Measurements from ENCODE around the gene BNIP3.
"Not testable (repeated sequence)": the region's sequence is repeated elsewhere in the genome, so short reads cannot be mapped to it uniquely, and the experiment has no call there.

Gene BNIP3

GRCh38 chr10:131949908-131950307 lies 31.8 kb downstream of the BNIP3 start:
- DNase-seq (ENCODE audit: low spot score) = not testable (repeated sequence)

- no peak for DNase-seq (ENCODE audit: low spot score)
Measured at GRCh38 chr10:131949041-131949862, 32.5 kb downstream of the BNIP3 start.

- DNase-seq (ENCODE audit: low spot score) = no peak
Measured at GRCh38 chr10:131948501-131948900, 33.2 kb downstream of the BNIP3 start.

GRCh38 chr10:131947631-131948347 lies 33.9 kb downstream of the BNIP3 start:
- DNase-seq (ENCODE audit: low spot score) = no peak

GRCh38 chr10:131946880-131947279 lies 34.8 kb downstream of the BNIP3 start:
- DNase-seq (ENCODE audit: low spot score) = no peak

- DNase-seq (ENCODE audit: low spot score) = no peak
Measured at GRCh38 chr10:131946321-131946751, 35.4 kb downstream of the BNIP3 start.

- no peak for DNase-seq (ENCODE audit: low spot score)
Measured at GRCh38 chr10:131944976-131945695, 36.6 kb downstream of the BNIP3 start.

- DNase-seq (ENCODE audit: low spot score) = no peak
Measured at GRCh38 chr10:131944412-131944811, 37.3 kb downstream of the BNIP3 start.

GRCh38 chr10:131943021-131943814 lies 38.5 kb downstream of the BNIP3 start:
- no peak for DNase-seq (ENCODE audit: low spot score)

- DNase-seq (ENCODE audit: low spot score) = no peak
Measured at GRCh38 chr10:131942455-131942854, 39.3 kb downstream of the BNIP3 start.

GRCh38 chr10:131938681-131939080 lies 43.0 kb downstream of the BNIP3 start:
- DNase-seq (ENCODE audit: low spot score) = no peak

- DNase-seq (ENCODE audit: low spot score) = no peak
Measured at GRCh38 chr10:131937836-131938235, 43.9 kb downstream of the BNIP3 start.

GRCh38 chr10:131936736-131937135 lies 45.0 kb downstream of the BNIP3 start:
- DNase-seq (ENCODE audit: low spot score) = no peak

- DNase-seq (ENCODE audit: low spot score) = no peak
Measured at GRCh38 chr10:131936294-131936693, 45.4 kb downstream of the BNIP3 start.

GRCh38 chr10:131935260-131935659 lies 46.5 kb downstream of the BNIP3 start:
- no peak for DNase-seq (ENCODE audit: low spot score)

GRCh38 chr10:131934769-131935168 lies 47.0 kb downstream of the BNIP3 start:
- no peak for DNase-seq (ENCODE audit: low spot score)

- no peak for DNase-seq (ENCODE audit: low spot score)
Measured at GRCh38 chr10:131933696-131934086, 48.0 kb downstream of the BNIP3 start.

- DNase-seq (ENCODE audit: low spot score) = no peak
Measured at GRCh38 chr10:131933016-131933695, 48.6 kb downstream of the BNIP3 start.

- DNase-seq (ENCODE audit: low spot score) = no peak
Measured at GRCh38 chr10:131931981-131932380, 49.7 kb downstream of the BNIP3 start.

- DNase-seq (ENCODE audit: low spot score) = no peak
Measured at GRCh38 chr10:131930586-131931330, 51.0 kb downstream of the BNIP3 start.
